ENCODE data around the gene JUND.

The JUND gene

GRCh38 chr19:18289471-18290301 lies 8.3 kb upstream of the JUND start:
- no peak for DNase-seq

GRCh38 chr19:18287836-18288772 lies 6.7 kb upstream of the JUND start:
- no peak for DNase-seq

- DNase-seq: no peak
Measured at GRCh38 chr19:18286973-18287635, 5.7 kb upstream of the JUND start.

- no peak for DNase-seq
Measured at GRCh38 chr19:18284712-18285360, 3.4 kb upstream of the JUND start.

- DNase-seq: no peak
Measured at GRCh38 chr19:18283338-18283737, 1.9 kb upstream of the JUND start.

- DNase-seq: peak; percentile 55
Measured at GRCh38 chr19:18282788-18283141, 1.3 kb upstream of the JUND start.

- no peak for DNase-seq
Measured at GRCh38 chr19:18282021-18282787, 782 bp upstream of the JUND start.

GRCh38 chr19:18280247-18281081 lies 958 bp downstream of the JUND start:
- DNase-seq: peak; percentile 88

GRCh38 chr19:18279516-18280246 lies 1.7 kb downstream of the JUND start:
- peak; percentile 93 for DNase-seq

GRCh38 chr19:18279266-18279515 lies 2.2 kb downstream of the JUND start:
- no peak for DNase-seq

- DNase-seq: peak; percentile 74
Measured at GRCh38 chr19:18278521-18279265, 2.7 kb downstream of the JUND start.

- peak; percentile 77 for DNase-seq
Measured at GRCh38 chr19:18274781-18275356, 6.6 kb downstream of the JUND start.

GRCh38 chr19:18274219-18274780 lies 7.1 kb downstream of the JUND start, which contains the start of gene IQCN:
IQCN (minus strand) TSS chr19:18274452; CDS start chr19:18269478, 4,974 bp downstream.
- peak; percentile 69 for DNase-seq

- no peak for DNase-seq
Measured at GRCh38 chr19:18273561-18274218, 7.7 kb downstream of the JUND start.

GRCh38 chr19:18271433-18271841 lies 10.0 kb downstream of the JUND start:
- DNase-seq: no peak

GRCh38 chr19:18270326-18270725 lies 11.1 kb downstream of the JUND start:
- no peak for DNase-seq

GRCh38 chr19:18269070-18269723 lies 12.2 kb downstream of the JUND start:
- no peak for DNase-seq
